ENCODE results near the gene TMEM183A. TPM values are rescaled to one million over a fixed set of nuclear protein-coding genes. Genes with fewer than 3 reads are reported as not detected.

TMEM183A gene
- total and polyA plus RNA-seq, 9 of the 15 experiments (the other 6 are each of a cell fraction or from before 2014, with no cell fraction given), result 23.4 to 190 (median 124) TPM

DNA sequence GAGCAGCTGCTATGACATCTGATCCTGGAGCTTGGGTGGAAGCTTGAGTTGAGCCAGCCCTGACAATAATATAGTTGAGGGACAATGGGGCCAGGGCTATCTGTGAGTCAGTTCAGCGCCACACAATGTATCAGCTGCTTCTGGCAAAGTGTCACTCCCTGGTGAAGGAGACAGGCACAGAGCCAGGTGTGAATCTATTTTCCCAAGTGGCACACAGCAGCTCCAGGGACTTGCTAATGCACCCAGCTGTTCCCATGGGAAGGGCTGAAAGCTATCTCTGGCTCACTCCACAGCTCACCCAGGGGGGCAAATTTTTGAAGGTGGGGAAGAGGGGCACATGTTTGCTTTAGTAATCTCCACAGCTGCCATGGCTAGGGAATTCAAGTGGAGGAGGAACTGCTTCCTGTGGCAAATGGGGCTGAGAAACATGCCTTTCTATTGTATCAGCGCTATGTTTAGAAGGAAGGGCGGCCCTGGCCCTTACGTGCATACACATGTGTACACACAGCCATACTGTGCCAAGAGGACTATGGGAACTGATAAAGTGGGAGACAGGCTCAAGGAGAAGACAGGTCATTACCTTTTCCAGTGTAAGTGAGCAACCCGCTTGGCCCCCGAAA lies 42.3 kb upstream of the TMEM183A start:
- no peaks in the 10 kb centered on the region for H4K20me1 ChIP-seq (replicated peaks; ENCODE audit: control insufficient read depth, insufficient read depth, low read length)
- H3K79me2 ChIP-seq (ENCODE audit: control insufficient read depth, insufficient read depth, low read length), result peaks cover 11% of the 10 kb centered on the region; the same call in 2 of the 3 replicates
- H3K27ac ChIP-seq (ENCODE audit: extremely low read depth, low read depth, low read length), result no peak overlapping the region
- no peak overlapping the region for H3K4me2 ChIP-seq (ENCODE audit: insufficient read depth, low read length)
- H3K4me1 ChIP-seq (replicated peaks in 1 of 2; ENCODE audit: control insufficient read depth in 2 of 2, insufficient read depth in 2 of 2, low read length in 2 of 2), result peaks cover 20 to 24% of the 10 kb centered on the region in 2 experiments
- BruUV-seq (replicated peaks), result no TSS peak
- DNase-seq (ENCODE audit: extremely low read depth in 1 of 4, low spot score in 3 of 4), result no peak
- no peaks in the 10 kb centered on the region for H3K9me1 ChIP-seq (ENCODE audit: control insufficient read depth, insufficient read depth, low read length)
- TF ChIP-seq ZNF551 (CRISPR knock-in tag; IDR thresholded peaks at IDR 0.05), result no peak
- TF ChIP-seq ZNF184 (CRISPR knock-in tag; IDR thresholded peaks at IDR 0.05), result no peak
- TF ChIP-seq CHD4 (IDR thresholded peaks at IDR 0.05; ENCODE audit: insufficient read depth, insufficient replicate concordance, low read depth, low read length, poor library complexity, severe bottlenecking), result no peak
- TF ChIP-seq, protein P1, sequence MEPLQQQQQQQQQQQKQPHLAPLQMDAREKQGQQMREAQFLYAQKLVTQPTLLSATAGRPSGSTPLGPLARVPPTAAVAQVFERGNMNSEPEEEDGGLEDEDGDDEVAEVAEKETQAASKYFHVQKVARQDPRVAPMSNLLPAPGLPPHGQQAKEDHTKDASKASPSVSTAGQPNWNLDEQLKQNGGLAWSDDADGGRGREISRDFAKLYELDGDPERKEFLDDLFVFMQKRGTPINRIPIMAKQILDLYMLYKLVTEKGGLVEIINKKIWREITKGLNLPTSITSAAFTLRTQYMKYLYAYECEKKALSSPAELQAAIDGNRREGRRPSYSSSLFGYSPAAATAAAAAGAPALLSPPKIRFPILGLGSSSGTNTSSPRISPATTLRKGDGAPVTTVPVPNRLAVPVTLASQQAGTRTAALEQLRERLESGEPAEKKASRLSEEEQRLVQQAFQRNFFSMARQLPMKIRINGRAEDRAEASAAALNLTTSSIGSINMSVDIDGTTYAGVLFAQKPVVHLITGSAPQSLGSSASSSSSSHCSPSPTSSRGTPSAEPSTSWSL (CRISPR knock-in tag; IDR thresholded peaks at IDR 0.05; ENCODE audit: borderline replicate concordance), result no peak
- no peak for TF ChIP-seq FOXP1 (CRISPR knock-in tag; IDR thresholded peaks at IDR 0.05)
- TF ChIP-seq HDAC8 (tag; IDR thresholded peaks at IDR 0.05), result no peak
- TF ChIP-seq, protein P2, sequence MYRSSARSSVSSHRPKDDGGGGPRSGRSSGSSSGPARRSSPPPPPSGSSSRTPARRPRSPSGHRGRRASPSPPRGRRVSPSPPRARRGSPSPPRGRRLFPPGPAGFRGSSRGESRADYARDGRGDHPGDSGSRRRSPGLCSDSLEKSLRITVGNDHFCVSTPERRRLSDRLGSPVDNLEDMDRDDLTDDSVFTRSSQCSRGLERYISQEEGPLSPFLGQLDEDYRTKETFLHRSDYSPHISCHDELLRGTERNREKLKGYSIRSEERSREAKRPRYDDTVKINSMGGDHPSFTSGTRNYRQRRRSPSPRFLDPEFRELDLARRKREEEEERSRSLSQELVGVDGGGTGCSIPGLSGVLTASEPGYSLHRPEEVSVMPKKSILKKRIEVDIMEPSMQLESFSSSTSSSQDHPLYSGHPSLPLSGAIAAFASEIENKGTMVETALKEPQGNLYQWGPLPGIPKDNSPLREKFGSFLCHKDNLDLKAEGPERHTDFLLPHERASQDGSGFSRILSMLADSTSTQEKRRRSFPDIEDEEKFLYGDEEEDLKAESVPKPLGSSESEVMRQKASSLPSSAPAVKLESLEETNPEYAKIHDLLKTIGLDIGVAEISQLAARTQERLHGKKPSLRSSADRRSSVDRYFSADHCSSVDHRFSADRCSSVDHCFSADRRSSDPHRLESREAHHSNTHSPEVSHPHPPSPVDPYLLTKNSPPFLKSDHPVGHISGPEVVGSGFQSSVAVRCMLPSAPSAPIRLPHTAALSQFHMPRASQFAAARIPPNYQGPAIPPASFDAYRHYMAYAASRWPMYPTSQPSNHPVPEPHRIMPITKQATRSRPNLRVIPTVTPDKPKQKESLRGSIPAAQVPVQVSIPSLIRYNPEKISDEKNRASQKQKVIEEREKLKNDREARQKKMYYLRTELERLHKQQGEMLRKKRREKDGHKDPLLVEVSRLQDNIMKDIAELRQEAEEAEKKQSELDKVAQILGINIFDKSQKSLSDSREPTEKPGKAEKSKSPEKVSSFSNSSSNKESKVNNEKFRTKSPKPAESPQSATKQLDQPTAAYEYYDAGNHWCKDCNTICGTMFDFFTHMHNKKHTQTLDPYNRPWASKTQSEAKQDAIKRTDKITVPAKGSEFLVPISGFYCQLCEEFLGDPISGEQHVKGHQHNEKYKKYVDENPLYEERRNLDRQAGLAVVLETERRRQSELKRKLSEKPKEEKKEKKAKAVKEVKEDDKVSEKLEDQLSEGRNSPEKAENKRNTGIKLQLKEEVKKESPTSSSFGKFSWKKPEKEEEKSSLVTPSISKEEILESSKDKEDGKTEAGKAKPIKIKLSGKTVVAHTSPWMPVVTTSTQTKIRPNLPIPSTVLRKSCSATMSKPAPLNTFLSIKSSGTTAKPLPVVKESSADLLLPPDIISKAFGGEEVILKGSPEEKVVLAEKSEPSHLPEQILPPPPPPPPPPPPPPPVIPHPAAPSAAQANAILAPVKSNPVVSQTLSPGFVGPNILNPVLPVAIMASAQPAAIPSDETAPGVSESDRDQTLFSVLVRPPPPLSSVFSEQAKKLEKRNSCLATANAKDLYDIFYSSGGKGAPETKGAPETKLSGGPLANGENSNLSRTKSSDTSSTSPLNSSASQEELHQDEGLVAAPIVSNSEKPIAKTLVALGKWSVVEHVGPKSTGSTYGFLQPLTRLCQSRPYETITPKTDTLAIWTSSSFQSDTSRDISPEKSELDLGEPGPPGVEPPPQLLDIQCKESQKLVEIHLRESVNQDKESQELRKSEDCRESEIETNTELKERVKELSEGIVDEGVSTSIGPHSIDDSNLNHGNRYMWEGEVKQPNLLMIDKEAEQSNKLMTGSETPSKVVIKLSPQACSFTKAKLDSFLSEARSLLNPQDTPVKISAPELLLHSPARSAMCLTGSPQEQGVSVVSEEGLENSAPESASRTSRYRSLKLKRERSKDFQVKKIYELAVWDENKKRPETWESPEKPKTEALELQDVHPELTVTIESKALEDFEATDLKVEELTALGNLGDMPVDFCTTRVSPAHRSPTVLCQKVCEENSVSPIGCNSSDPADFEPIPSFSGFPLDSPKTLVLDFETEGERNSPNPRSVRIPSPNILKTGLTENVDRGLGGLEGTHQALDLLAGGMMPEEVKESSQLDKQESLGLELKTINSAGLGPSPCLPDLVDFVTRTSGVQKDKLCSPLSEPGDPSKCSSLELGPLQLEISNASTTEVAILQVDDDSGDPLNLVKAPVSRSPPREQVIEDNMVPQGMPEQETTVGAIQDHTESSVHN (IDR thresholded peaks at IDR 0.05; ENCODE audit: borderline replicate concordance in 1 of 2, low read depth in 1 of 2), result no peak
- TF ChIP-seq ASH1L (IDR thresholded peaks at IDR 0.05; ENCODE audit: borderline replicate concordance, low read depth, partially characterized antibody), result no peak
- no peak for TF ChIP-seq TCF3 (CRISPR knock-in tag; IDR thresholded peaks at IDR 0.05)
- TF ChIP-seq SUPT5H (IDR thresholded peaks at IDR 0.05), result no peak
- no peak for TF ChIP-seq BRD4 (IDR thresholded peaks at IDR 0.05)
- no peak for TF ChIP-seq IRF2 (CRISPR knock-in tag; IDR thresholded peaks at IDR 0.05)
- no peak for TF ChIP-seq TGIF2 (CRISPR knock-in tag; IDR thresholded peaks at IDR 0.05)
- no peak for ATAC-seq
- no peaks in the 10 kb centered on the region for H3K27me3 ChIP-seq (ENCODE audit: control insufficient read depth in 2 of 2, insufficient read depth in 2 of 2, low read length in 2 of 2)
- no peak overlapping the region for H3K4me3 ChIP-seq
- WGBS (ENCODE audit: insufficient coverage, low coverage, missing lambda C conversion rate), result 85% methylated on average over 6 of the region's 6 CpGs
- H3K9ac ChIP-seq (ENCODE audit: insufficient read depth in 1 of 2, low read depth in 2 of 2, low read length in 2 of 2), result peak overlapping the region in 1 of 2 experiments; percentile 6; a peak in 1 of 4 replicates
- ChIA-PET CTCF (ENCODE audit: low intra/inter-chr PET ratio) (no interaction called here), POLR2A (interaction anchor here (0.6 to 1.6 kb wide), 4 partner anchors 8 to 41 kb away, joined by 3 to 6 read pairs (median 3); no protein-coding TSS in a partner anchor)
- no peaks in the 10 kb centered on the region for H3K9me3 ChIP-seq (replicated peaks; ENCODE audit: control insufficient read depth, insufficient read depth, low read depth, low read length)
- in situ Hi-C loops (cut with MboI) (no loop called here), intact Hi-C loops (cut with micrococcal nuclease) (no loop called here)
- peaks cover 47% of the 10 kb centered on the region for H3K36me3 ChIP-seq (ENCODE audit: control insufficient read depth, insufficient read depth, low read length)
- no peak overlapping the region for H2AFZ ChIP-seq (ENCODE audit: low read depth, low read length)
- FAIRE-seq, result no peak
